ENCODE results near the gene SLC37A1. TPM values are rescaled to one million over a fixed set of nuclear protein-coding genes. Genes with fewer than 3 reads are reported as not detected.

The SLC37A1 gene
- total RNA-seq, 6 experiments from 2014 or later: not detected

- no peak overlapping the region for H3K4me3 Mint-ChIP-seq
- H3K27me3 Mint-ChIP-seq (ENCODE audit: insufficient read depth): peaks cover 4% of the 10 kb centered on the region
- no peak overlapping the region for H3K27ac Mint-ChIP-seq
- peaks cover 40% of the 10 kb centered on the region for H3K9me3 Mint-ChIP-seq
- no peak for TF ChIP-seq CTCF (IDR thresholded peaks at IDR 0.05)
- DNase-seq: no peak
- no peaks in the 10 kb centered on the region; the same call in 1 of the 2 replicates for H3K36me3 Mint-ChIP-seq (ENCODE audit: low read depth)
- H3K4me1 Mint-ChIP-seq (ENCODE audit: low read depth): no peaks in the 10 kb centered on the region
Observed at GRCh38 chr21:42541618-42542017, 28.0 kb downstream of the SLC37A1 start.

- H3K4me1 Mint-ChIP-seq (ENCODE audit: low read depth): no peaks in the 10 kb centered on the region
- H3K4me3 Mint-ChIP-seq: no peak overlapping the region
- no peak overlapping the region for H3K27ac Mint-ChIP-seq
- no peak for DNase-seq
- H3K27me3 Mint-ChIP-seq (ENCODE audit: insufficient read depth): peaks cover 4% of the 10 kb centered on the region
- peaks cover 40% of the 10 kb centered on the region for H3K9me3 Mint-ChIP-seq
- H3K36me3 Mint-ChIP-seq (ENCODE audit: low read depth): no peaks in the 10 kb centered on the region; the same call in 1 of the 2 replicates
- no peak for TF ChIP-seq CTCF (IDR thresholded peaks at IDR 0.05)
Observed at GRCh38 chr21:42542196-42542595, 28.5 kb downstream of the SLC37A1 start.

GRCh38 chr21:42542596-42542995 is 28.9 kb downstream of the SLC37A1 start:
- no peak overlapping the region for H3K4me3 Mint-ChIP-seq
- H3K27ac Mint-ChIP-seq: no peak overlapping the region
- H3K36me3 Mint-ChIP-seq (ENCODE audit: low read depth): no peaks in the 10 kb centered on the region; the same call in 1 of the 2 replicates

GRCh38 chr21:42543106-42543847 is 29.6 kb downstream of the SLC37A1 start:
- DNase-seq: no peak
- Mint-ChIP-seq H3K27me3 (ENCODE audit: insufficient read depth) (peaks cover 4% of the 10 kb centered on the region), H3K4me1 (ENCODE audit: low read depth) (no peaks in the 10 kb centered on the region), H3K4me3 (no peak overlapping the region), H3K9me3 (peaks cover 48% of the 10 kb centered on the region), H3K36me3 (ENCODE audit: low read depth) (peaks cover 6% of the 10 kb centered on the region), H3K27ac (no peak overlapping the region)
- TF ChIP-seq CTCF (IDR thresholded peaks at IDR 0.05): no peak

More at GRCh38 chr21:42542596-42542995, 28.9 kb downstream of the SLC37A1 start:
- no peak for DNase-seq
- Mint-ChIP-seq H3K9me3 (peaks cover 41% of the 10 kb centered on the region), H3K27me3 (ENCODE audit: insufficient read depth) (peaks cover 4% of the 10 kb centered on the region), H3K4me1 (ENCODE audit: low read depth) (no peaks in the 10 kb centered on the region)
- no peak for TF ChIP-seq CTCF (IDR thresholded peaks at IDR 0.05)

- Mint-ChIP-seq H3K36me3 (ENCODE audit: low read depth) (peaks cover 11% of the 10 kb centered on the region), H3K9me3 (peaks cover 59% of the 10 kb centered on the region), H3K4me3 (no peak overlapping the region)
Observed at GRCh38 chr21:42544544-42544943, 30.9 kb downstream of the SLC37A1 start.

More at GRCh38 chr21:42544544-42544943, 30.9 kb downstream of the SLC37A1 start:
- DNase-seq: no peak
- no peaks in the 10 kb centered on the region for H3K4me1 Mint-ChIP-seq (ENCODE audit: low read depth)
- no peak for TF ChIP-seq CTCF (IDR thresholded peaks at IDR 0.05)
- peaks cover 2% of the 10 kb centered on the region for H3K27me3 Mint-ChIP-seq (ENCODE audit: insufficient read depth)
- H3K27ac Mint-ChIP-seq: no peak overlapping the region
